Adipose tissue (tissue), 3 donors: ENCODE measurements around the gene LIPT2. TPM values are rescaled to one million over a fixed set of nuclear protein-coding genes. Genes with fewer than 3 reads are reported as not detected.

Source experiments
- H3K27ac ChIP-seq: one replicate; pipeline ENCODE4 v1.5.1; 2013; ENCODE audit warnings: low read depth, low read length
- WGBS, 3 donors: extraction: QIAGEN DNeasy Blood & Tissue Kit; methylation state at CpG; one replicate each; pipeline ENCODE4 v1.1.7; 2013; 5-methylcytosine and 5-hydroxymethylcytosine counted together
- polyA plus RNA-seq, 3 donors: library from polyadenylated mRNA; stranded (reverse); fragments of 200-250 nt; gene quantifications; one replicate each; pipeline ENCODE4 v1.2.3, GENCODE V29; 2013
- donor health status: healthy with polysubstance abuse.
- donor health status: Bipolar disorder and iron deficiency.
- donor health status: healthy.

Gene LIPT2
- polyA plus RNA-seq, 3 donors: 0.45 to 3.6 (median 2.2) TPM

- no peak overlapping the region for H3K27ac ChIP-seq
- WGBS, 3 donors: 37 to 96% (median 43%) methylated on average over 2 of the region's 2 CpGs
Observed at GRCh38 chr11:74507582-74507981, 14.1 kb upstream of the LIPT2 start.

- no peak overlapping the region for H3K27ac ChIP-seq
- 82 to 100% (median 85%) methylated on average over 1 of the region's 1 CpG for WGBS, 3 donors
Observed at GRCh38 chr11:74506823-74507222, 13.3 kb upstream of the LIPT2 start.

GRCh38 chr11:74505911-74506310 is 12.4 kb upstream of the LIPT2 start:
- WGBS, 3 donors: 76 to 83% (median 79%) methylated on average over 4 of the region's 4 CpGs
- no peak overlapping the region for H3K27ac ChIP-seq

GRCh38 chr11:74504100-74504691 is 10.7 kb upstream of the LIPT2 start:
- H3K27ac ChIP-seq: no peak overlapping the region
- 94 to 97% (median 97%) methylated on average over 1 of the region's 1 CpG for WGBS, 3 donors

- WGBS, 3 donors: 87 to 100% (median 95%) methylated on average over 1 of the region's 1 CpG
- H3K27ac ChIP-seq: no peak overlapping the region
Observed at GRCh38 chr11:74494916-74495315, 1.4 kb upstream of the LIPT2 start.

- WGBS, 3 donors: 3 to 14% (median 13%) methylated on average over 14 of the region's 14 CpGs
- no peak overlapping the region for H3K27ac ChIP-seq
Observed at GRCh38 chr11:74493791-74494630, 487 bp upstream of the LIPT2 start.

GRCh38 chr11:74492084-74492483 is 1.4 kb downstream of the LIPT2 start:
- 90 to 91% (median 91%) methylated on average over 11 of the region's 11 CpGs for WGBS, 3 donors
- no peak overlapping the region for H3K27ac ChIP-seq

GRCh38 chr11:74490941-74491340 is 2.6 kb downstream of the LIPT2 start:
- H3K27ac ChIP-seq: no peak overlapping the region
- WGBS, 3 donors: 83 to 90% (median 83%) methylated on average over 4 of the region's 4 CpGs

- WGBS, 3 donors: 59 to 83% (median 81%) methylated on average over 1 of the region's 1 CpG
- H3K27ac ChIP-seq: no peak overlapping the region
Observed at GRCh38 chr11:74487875-74488274, 5.6 kb downstream of the LIPT2 start.

GRCh38 chr11:74485868-74486267 is 7.7 kb downstream of the LIPT2 start:
- 79 to 91% (median 79%) methylated on average over 2 of the region's 2 CpGs for WGBS, 3 donors
- no peak overlapping the region for H3K27ac ChIP-seq

- no peak overlapping the region for H3K27ac ChIP-seq
- 57 to 63% (median 60%) methylated on average over 3 of the region's 3 CpGs for WGBS, 3 donors
Observed at GRCh38 chr11:74480688-74481417, 12.7 kb downstream of the LIPT2 start.

- H3K27ac ChIP-seq: no peak overlapping the region
- WGBS, 3 donors: 24 to 32% (median 25%) methylated on average over 1 of the region's 1 CpG
Observed at GRCh38 chr11:74479732-74480123, 13.8 kb downstream of the LIPT2 start.

GRCh38 chr11:74478877-74479731 is 14.4 kb downstream of the LIPT2 start:
- H3K27ac ChIP-seq: no peak overlapping the region
- 77 to 82% (median 78%) methylated on average over 10 of the region's 10 CpGs for WGBS, 3 donors

GRCh38 chr11:74476536-74476935 is 17.0 kb downstream of the LIPT2 start:
- H3K27ac ChIP-seq: no peak overlapping the region
- 84 to 85% (median 84%) methylated on average over 2 of the region's 2 CpGs for WGBS, 3 donors

GRCh38 chr11:74474316-74474715 is 19.2 kb downstream of the LIPT2 start:
- H3K27ac ChIP-seq: peak overlapping the region; percentile 3
- 20 to 30% (median 22%) methylated on average over 1 of the region's 1 CpG for WGBS, 3 donors

- no peak overlapping the region for H3K27ac ChIP-seq
- 61 to 78% (median 67%) methylated on average over 10 of the region's 10 CpGs for WGBS, 3 donors
Observed at GRCh38 chr11:74473382-74474173, 19.9 kb downstream of the LIPT2 start.

- H3K27ac ChIP-seq: no peak overlapping the region
- WGBS, 3 donors: 76 to 82% (median 82%) methylated on average over 5 of the region's 5 CpGs
Observed at GRCh38 chr11:74471668-74472429, 21.7 kb downstream of the LIPT2 start.
